Activated T-helper 9 cell treated with anti-CD3 and anti-CD28 coated beads, Interleukin-2, amount 50 U/mL, for 16 hours (primary cell): Measurements from ENCODE around the gene EIF2D.
"Not testable (repeated sequence)": the region's sequence is repeated elsewhere in the genome, so short reads cannot be mapped to it uniquely, and the experiment has no call there.

Experiments
- DNase-seq: peaks from one replicate; pipeline ENCODE4 v3.0.0-alpha.2; 2020; ENCODE audit warnings: low read depth

Gene EIF2D

DNA sequence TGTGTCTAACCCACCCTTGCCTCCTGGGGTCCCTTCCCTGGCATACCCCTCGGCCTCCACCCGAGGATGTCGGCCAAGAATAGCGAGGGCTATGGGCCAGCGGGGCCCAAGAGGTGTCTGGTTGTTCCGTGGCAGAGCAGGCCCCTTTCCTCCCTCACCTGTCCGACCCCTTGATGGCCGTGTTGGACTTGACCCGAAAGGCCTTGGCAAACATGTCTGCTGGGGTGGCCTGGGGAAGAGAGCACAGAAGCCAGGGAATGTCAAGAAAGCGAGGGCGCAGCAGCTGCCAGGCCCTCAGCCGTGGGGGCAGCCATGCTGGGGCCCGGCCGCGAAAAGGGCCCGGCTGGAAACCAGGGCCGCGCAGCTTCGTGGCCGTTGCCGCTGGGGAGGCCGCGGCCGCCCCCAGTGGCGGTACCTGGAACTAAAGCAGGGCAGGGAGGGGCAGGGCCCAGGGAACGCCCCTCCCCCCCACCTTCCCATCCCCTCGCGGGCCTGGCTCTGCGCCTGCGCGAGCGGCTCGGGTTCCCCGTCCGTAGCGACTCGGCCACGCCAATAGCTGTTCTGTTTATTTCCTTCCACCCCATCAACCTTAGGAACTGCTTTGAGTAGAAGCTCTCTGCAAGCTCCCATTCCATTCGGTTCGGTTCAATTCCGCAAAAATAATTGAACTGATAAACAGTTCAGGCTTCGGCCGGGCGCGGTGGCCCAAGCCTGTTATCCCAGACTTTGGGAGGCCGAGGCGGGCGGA is at the start of gene EIF2D:
Gene EIF2D (minus strand): TSS at position 337 of the 748 bp plus-strand sequence. CDS start 123 bp downstream, at position 214.
- peak; percentile 91 for DNase-seq

DNA sequence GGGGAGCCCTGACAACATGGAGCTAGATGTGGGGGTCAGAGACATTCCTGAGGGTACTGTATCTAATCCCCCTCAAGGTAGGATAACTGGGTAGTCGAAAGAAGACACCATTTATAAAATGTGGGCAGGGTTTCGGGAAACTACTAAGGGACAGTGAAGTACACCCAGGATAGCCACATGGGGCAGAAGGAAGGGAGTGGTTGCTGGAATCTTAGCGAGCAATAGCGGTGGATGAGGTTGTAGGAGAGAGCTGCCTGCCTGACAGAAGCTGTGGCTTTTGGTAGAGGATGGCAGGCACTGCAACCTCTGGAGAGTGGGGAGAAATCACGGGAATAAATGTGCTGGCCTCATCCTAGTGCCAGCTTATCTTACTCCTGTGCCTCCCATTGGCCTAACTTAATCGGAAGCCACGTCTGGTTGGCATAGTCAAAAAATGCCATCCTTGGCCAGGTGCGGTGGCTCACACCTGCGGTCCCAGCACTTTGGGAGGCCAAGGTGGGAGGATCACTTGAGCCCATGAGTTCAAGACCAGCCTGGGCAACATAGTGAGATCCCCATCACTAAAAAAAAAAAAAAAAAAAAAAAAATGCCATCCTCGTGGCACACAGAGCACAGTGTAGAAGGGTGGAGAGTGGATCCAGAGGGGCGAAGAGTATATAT is 49.0 kb upstream of the EIF2D start:
- DNase-seq = no peak

- no peak for DNase-seq
These were observed 47.9 kb upstream of the EIF2D start for GRCh38 chr1:206660136-206660535.

DNA sequence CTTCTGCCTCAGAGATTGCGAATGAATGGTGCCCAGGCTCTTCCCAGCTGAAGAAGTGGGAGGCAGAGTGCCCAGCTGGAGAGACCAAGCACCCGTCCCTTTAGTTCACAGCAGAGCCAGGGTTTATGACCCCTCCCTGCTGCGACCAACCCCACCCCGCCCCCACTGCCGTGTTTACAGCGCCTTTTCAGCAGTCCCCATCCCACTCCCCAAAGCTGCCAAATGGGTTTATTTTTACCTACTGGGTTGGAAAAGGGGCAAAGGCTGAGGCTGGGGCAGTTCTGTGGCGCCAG is 46.7 kb upstream of the EIF2D start:
- DNase-seq = no peak

DNA sequence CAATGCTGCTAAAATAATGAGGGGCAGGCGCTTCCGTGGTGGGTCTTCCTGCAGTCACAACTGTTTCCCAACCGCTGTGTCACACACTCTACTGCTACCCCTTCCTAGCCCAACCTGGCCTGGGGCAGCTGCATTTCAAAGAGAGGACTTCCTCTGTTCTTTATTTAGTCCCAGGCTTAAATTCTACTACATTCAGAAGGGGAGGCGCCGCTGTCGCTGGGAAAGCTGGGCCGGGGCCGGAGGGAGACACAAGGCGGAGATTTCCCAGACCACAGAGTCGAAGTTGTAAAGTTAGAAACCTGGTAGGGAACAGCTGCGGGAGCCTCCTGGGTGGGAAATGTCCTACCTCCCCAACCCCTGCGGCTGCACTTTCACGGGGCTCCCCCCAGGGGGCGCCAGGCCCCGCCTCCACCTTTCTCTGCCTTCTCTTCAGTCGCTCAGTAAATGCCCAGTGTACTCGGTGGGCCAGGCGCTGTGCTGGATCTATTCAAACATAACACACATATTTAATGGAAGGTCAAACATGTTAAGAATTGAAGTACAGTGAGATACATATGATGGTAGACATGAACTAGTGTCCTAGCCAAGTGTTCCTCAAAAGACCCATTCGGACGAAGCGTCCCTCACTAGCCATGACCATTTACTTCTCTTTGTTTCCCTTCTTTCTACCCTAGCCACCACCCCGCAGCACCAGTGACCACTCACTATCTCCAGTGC is 46.2 kb upstream of the EIF2D start:
- DNase-seq = peak; percentile 17

DNA sequence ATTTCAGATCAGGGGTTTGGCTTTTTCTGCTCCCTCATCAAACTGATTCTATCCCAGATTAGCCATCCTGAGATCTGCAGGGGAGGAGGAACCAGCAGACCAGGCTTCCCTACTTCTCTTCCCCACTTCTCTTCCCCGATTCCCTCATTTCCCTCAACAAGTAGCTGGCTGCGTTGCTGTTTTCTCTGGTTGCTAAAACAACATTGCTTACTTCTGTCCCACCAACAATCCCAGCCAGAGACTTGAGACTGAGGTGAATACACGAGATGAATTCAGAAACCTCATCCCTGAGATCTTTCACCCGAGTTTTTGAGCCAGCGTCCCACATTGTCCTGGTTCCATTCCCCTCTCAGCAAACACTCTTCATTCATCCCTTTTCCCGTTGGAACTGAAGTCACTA is 45.5 kb upstream of the EIF2D start:
- no peak for DNase-seq

DNA sequence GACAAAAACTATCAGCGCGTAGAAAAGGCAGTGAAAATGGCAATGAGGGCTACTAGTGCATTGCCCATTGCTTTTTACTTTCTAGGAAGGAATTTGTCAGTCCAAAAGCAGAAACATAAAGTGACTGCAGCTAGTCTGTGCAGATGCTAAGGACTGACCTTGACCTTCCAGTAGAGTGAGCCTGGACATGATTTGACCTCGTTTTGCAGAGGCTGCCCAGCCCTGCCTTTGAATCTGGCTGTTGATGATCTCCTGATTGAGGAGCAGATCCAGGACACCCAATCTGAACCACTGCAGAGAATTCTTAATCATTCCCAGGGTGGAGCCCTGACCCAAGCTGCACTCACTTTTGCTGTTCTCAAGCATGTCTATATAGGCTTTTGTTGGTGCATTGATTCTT is 44.7 kb upstream of the EIF2D start:
- no peak for DNase-seq

GRCh38 chr1:206655471-206655882 is 43.2 kb upstream of the EIF2D start:
- DNase-seq = no peak

DNA sequence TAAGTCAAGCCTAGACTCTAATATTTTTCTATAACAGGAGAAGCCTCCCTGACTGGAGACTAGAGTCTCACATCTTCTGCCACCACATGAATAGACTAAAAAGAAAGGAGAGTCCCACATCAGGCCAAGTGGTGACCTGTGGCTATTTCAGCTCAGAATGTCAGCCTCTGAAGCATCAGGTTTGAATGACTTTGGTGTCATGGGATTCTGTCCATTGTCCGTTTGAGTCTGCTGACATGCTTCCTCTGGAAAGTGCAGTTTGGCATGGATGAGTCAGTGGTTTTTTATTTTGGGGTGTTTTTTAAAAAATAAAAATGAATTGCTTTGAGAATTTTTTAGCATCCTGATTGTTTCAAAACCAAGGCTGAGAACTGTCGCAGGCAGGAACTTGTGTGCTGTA is 42.6 kb upstream of the EIF2D start:
- DNase-seq = no peak

DNA sequence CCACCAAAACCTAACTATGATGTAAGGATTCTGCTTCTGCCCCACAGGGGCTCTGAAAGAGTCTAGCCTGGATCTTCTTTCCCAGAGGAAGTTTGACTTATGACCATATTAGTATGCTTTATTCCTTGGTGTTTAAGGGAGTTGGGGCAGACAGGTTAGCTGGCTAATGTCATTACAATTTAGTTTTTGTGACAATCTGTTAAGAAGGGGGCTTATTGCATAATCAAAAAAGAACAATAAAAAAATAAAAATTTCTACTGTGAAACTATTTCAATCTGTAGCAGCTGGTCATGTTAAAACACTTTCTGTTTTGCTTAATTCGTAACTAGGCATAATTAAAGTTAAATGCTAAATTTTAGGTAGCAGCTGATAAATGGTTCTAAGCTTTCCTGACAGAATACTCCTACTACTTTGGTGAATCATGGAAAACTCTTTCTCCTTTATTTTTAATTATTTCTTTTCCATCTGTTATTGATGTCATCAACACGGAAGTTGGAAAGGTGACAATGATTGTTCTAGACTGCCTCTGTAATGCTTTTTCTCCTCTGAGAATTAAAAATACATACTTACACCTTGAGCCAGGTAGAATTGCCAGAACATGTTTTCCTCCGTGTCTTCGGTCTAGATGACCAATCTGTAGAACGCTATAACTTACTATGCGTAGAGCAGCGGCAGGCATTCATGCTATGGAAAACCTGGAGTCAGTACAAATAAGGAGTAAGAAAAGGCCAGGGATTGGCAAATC is 41.6 kb upstream of the EIF2D start:
- no peak for DNase-seq

- no peak for DNase-seq
These were observed 40.0 kb upstream of the EIF2D start for GRCh38 chr1:206651958-206652890.

DNA sequence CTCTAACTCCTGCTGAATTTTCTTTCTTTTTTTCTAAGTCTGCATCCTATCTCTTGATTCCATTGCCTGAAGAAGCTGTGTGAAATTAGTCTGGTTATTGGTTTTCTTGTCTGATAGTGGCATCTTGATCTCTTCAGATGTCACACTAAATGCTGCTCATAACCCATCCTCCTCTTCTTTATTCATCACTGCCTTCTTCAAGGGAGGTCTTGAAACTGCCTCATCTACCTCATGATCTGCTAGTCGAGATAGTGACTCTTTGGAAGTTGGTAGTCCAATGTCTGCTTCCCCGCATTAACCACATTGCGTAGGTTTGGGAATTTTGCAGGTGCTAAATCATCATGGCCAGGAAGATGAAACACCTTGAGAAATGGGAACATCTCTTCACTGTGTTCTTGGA is 38.7 kb upstream of the EIF2D start:
- DNase-seq = no peak

DNA sequence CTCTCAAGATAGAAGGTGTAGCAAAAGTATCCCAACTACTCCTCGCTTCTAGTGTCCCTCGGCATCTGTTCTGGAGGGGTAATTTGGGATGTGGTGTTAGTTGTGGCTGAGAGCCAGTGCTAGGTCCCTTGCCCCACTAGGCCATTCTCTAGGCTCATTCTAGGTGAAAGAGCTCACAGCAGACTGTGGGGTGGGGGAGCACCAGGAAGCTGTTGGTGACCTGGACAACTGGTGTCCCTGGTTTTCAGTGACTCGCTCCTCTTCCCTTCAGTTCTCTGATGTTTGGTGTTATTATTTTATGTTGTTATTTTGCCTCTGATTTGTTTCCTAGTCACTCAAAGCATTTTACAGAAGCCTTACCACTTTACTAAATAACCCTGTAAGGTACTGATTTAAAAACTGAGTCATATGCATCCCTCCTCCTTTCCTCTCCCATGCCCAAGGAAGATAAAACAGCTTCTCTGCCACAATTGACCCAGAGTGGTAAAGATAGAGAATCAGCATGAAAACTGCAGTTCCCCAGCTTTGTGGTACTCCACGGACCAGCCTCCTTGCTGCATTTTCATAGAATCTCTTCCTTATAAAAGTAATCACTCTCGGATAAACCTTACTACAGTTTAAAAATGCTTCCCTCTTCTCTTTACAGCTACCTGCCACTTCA is 37.1 kb upstream of the EIF2D start:
- no peak for DNase-seq

- no peak for DNase-seq
These were observed 35.0 kb upstream of the EIF2D start for GRCh38 chr1:206647224-206647623.

GRCh38 chr1:206646504-206646903 is 34.2 kb upstream of the EIF2D start:
- DNase-seq = no peak

- DNase-seq = no peak
These were observed 30.9 kb upstream of the EIF2D start for GRCh38 chr1:206643118-206643698.

DNA sequence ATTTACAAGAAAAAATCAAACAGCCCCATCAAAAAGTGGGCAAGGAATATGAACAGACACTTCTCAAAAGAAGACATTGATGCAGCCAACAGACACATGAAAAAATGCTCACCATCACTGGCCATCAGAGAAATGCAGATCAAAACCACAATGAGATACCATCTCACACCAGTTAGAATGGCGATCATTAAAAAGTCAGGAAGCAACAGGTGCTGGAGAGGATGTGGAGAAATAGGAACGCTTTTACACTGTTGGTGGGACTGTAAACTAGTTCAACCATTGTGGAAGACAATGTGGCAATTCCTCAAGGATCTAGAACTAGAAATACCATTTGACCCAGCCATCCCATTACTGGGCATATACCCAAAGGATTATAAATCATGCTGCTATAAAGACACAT is 29.8 kb upstream of the EIF2D start:
- not testable (repeated sequence) for DNase-seq

- DNase-seq = no peak
These were observed 25.3 kb upstream of the EIF2D start for GRCh38 chr1:206637605-206638004.

- DNase-seq = no peak
These were observed 24.4 kb upstream of the EIF2D start for GRCh38 chr1:206636671-206637070.

GRCh38 chr1:206635978-206636345 is 23.7 kb upstream of the EIF2D start:
- no peak for DNase-seq
